Measurements from ENCODE around the gene FAM180B.

The FAM180B gene

GRCh38 chr11:47578524-47579494 is 7.7 kb upstream of the FAM180B start, which contains the start of the genes KBTBD4 and NDUFS3 (continued):
- TF ChIP-seq PRDM10 (tag by site-specific recombination; IDR thresholded peaks at IDR 0.05) (peak; percentile 98), ZBTB20 (tag by site-specific recombination; IDR thresholded peaks at IDR 0.05) (peak; percentile 65; the same call in 1 of the 2 replicates), ZNF776 (tag by site-specific recombination; IDR thresholded peaks at IDR 0.05; ENCODE audit: borderline replicate concordance) (no peak), ZNF16 (tag by site-specific recombination; IDR thresholded peaks at IDR 0.05; ENCODE audit: low read depth) (no peak), INSM2 (tag by site-specific recombination; IDR thresholded peaks at IDR 0.05) (peak; percentile 97), SP2 (tag by site-specific recombination; IDR thresholded peaks at IDR 0.05) (peak; percentile 94), ZNF692 (tag by site-specific recombination; IDR thresholded peaks at IDR 0.05) (peak; percentile 93), ZSCAN18 (tag by site-specific recombination; IDR thresholded peaks at IDR 0.05) (peak; percentile 96; the same call in 1 of the 2 replicates), ZNF175 (tag by site-specific recombination; IDR thresholded peaks at IDR 0.05) (no peak), ZNF792 (tag by site-specific recombination; IDR thresholded peaks at IDR 0.05) (0 out of 2 replicates have a peak, but pooled peaks have one; percentile 79), ZFP3 (tag by site-specific recombination; IDR thresholded peaks at IDR 0.05; ENCODE audit: low read depth) (no peak), ZNF114 (tag by site-specific recombination; IDR thresholded peaks at IDR 0.05) (no peak), PRDM4 (tag by site-specific recombination; IDR thresholded peaks at IDR 0.05) (peak; percentile 70), ZSCAN23 (tag by site-specific recombination; IDR thresholded peaks at IDR 0.05) (peak; percentile 98), ZNF274 (IDR thresholded peaks at IDR 0.05; ENCODE audit: low read length) (no peak), ZNF274 (tag by site-specific recombination; IDR thresholded peaks at IDR 0.05; ENCODE audit: borderline replicate concordance) (no peak), ZBTB17 (tag by site-specific recombination; IDR thresholded peaks at IDR 0.05) (peak; percentile 99), ZNF677 (tag by site-specific recombination; IDR thresholded peaks at IDR 0.05) (no peak), ZNF768 (tag by site-specific recombination; IDR thresholded peaks at IDR 0.05) (no peak), ZNF292 (tag by site-specific recombination; IDR thresholded peaks at IDR 0.05; ENCODE audit: borderline replicate concordance, low read depth) (no peak), PBX3 (CRISPR knock-in tag; IDR thresholded peaks at IDR 0.05) (peak; percentile 88), ZBTB8A (tag by site-specific recombination; IDR thresholded peaks at IDR 0.05) (peak; percentile 49), ZNF404 (tag by site-specific recombination; IDR thresholded peaks at IDR 0.05) (no peak), REPIN1 (tag by site-specific recombination; IDR thresholded peaks at IDR 0.05; ENCODE audit: low read depth) (peak; percentile 99), ZNF366 (tag by site-specific recombination; conservative IDR thresholded peaks at IDR 0.05) (peak; percentile 99), ZNF530 (tag by site-specific recombination; IDR thresholded peaks at IDR 0.05; ENCODE audit: low read depth) (no peak), ZNF621 (tag by site-specific recombination; IDR thresholded peaks at IDR 0.05) (no peak)

Measured in HEK293 (cell line).